ENCODE measurements around the gene PRSS48.
"Not testable (repeated sequence)": the region's sequence is repeated elsewhere in the genome, so short reads cannot be mapped to it uniquely, and the experiment has no call there.

PRSS48 gene

DNA sequence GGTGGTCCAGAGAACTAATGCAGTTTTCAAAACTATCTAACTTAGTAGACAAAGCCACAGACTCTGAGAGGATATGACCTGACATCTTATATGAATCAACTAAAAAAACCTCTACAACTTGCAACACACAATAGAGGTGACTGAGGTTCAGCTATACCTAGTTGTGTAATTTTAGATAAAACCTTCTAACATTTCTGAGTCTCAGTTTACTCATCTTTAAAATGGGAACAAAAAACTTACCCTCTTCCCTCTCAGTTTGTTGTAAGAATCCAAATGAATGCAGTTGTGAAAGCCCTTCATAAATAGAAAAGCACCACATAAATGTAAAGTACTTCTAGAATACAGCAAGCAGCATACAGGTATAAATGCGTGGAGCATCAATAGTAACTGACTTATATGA lies 42.5 kb downstream of the PRSS48 start:
- DNase-seq = no peak

DNA sequence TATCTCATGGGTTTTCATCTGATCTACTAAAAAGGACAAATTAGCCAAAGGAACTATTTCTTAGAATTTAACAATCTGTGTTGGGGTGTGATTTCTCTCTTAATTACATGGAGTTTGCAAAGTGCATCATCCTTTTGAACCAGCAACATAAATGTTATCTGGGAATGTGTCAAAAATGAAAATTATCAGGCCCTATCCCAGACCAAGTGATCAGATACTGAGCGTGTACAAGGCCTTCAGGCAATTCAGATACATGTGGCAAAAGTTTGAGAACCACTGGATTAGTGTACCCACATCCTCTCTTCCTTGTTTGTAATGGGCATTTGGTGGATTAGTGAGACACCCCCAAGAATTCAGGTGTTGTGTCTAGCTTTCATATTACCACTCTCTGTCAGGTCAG lies 44.6 kb downstream of the PRSS48 start:
- DNase-seq = no peak

DNA sequence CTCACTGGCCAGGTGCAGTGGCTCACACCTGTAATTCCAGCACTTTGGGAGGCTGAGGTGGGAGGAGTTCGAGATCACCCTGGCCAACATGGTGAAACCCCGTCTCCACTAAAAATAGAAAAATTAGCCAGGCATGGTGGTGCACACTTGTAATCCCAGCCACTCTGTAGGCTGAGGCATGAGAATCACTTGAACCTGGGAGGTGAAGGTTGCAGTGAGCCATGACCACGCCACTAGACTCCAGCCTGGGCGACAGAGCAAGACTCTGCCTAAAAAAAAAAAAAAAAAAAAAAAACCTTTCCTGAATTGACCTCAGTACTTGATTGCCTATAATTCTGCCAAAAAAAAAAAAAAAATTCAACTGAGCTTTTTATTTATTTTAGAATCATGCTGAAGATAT lies 45.2 kb downstream of the PRSS48 start:
- not testable (repeated sequence) for DNase-seq

DNA sequence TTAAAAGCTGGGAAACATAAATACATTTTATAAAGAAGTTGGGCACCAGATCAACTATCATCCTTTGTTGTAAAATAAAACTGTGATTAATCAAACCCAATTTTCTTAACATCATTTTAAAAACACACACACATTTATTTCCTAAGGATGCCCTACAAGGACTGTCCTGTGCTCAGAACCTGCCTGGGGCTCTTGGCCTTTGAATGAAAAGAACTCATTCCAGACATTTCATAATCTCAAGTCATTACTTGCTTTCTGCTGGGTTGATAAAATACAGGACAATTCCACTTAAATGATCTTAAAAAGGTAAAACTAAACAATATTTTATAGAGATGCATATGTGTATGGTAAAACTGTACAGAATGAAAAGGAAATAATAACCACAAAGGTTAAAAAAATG lies 45.6 kb downstream of the PRSS48 start:
- no peak for DNase-seq

DNA sequence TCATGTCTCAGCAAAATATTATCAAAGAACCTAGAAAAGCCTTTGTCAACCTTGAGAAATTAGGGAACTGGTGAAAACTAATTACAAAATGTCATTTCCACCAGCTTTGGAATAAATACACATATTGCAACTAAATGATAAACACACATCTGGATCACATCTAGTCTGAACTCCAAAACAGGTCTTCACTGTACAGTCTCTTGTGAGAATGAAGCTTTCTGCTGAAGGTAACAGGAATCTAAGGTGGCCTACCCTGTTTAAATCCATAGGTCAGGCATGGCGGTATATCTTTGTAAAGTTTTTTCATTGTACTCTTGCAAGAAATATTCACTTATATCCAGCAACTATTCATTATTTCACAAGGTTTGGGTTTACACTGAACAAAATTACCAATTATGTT lies 46.7 kb downstream of the PRSS48 start:
- DNase-seq = no peak

DNA sequence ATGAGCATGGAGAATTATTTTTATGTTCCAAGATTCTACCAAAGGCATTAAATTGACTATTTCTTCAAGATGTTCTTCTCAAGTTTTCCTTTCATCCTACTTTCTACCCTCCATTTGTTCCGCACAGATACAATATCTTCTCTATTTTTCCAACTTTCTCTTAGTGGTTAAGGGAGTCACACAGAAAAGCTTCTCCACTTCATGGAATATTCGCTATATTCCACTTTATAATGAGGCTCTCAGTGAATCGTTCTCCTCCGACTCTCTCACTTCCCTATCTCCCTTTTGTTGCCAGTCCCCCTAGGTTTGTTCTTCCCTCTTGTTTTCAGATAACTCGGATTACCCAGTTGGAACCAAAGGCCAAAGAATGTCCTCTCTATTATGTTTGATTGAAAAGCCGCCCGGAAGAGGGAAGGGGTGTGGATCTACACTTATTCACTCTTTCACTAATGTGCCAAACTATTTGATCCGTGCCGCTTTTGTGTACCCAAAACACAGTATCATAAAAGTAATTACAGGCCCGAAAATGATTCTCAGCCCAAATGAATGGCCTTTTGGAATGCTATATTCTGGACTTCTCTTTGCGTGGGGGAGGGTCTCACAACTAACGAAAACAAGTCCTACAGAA lies 47.3 kb downstream of the PRSS48 start:
- DNase-seq = peak; percentile 49

DNA sequence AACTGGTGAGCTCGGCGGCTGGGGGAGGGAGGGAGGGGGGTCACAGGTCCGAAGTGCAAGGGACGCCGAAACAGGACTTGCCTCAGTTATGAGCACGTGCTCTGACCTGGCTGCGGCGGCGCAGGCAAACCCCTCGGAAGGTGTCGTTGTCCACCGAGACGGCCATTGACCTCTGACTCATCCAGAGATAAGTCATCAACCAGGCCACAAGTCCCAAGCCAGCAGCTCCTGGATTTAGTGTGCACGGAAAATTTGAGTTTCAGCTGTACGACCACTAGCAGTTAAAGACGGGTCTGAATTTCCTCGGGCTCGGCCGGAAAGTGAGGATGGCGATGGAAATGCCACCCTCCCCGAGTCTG lies 47.8 kb downstream of the PRSS48 start:
- peak; percentile 54 for DNase-seq

DNA sequence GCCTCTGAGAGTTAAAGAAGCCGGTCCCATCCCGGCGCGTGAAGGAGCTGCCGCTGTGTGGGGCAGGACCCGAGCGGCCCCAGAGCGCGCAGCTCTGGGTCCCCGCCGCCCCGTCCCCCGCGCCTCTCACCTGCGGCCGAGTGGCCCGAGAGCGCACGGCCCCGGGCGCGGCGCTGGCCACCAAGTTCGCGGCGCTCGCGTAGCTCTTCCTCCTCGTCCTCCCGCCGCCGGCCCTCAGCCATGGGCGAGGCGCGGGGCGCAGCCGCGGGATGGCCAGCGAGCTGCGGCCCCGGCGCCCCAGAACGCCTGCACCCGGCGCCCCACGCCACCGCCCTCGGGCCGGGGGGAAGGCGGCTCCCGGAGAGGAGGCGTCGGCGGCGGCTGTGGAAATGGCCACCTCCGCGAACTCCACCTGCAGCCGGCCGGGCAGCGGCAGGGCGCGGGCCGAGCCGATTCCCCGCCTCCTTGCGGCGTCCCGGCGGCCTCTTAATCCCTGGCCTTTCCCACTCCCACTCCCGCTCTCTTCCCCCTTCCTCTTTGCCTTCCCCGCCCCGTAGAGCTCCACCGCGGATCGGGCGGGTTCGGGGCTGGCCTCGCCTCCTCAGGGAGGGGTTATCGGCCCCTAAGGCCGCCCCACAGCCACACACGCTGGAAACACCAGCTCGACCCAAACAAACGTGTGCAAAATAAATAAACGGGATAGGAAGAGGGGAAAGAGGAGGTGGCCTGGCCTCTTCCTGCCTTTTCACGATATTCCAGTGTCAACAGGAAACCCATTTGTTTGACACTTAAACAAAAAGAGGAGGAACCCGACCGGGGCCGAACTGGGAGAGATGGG lies 48.4 kb downstream of the PRSS48 start, which contains the start of gene SH3D19:
TSS of gene SH3D19 (minus strand) at position 495 of the 838 bp plus-strand sequence. CDS start at position 242, 253 bp downstream.
- peak; percentile 84 for DNase-seq

DNA sequence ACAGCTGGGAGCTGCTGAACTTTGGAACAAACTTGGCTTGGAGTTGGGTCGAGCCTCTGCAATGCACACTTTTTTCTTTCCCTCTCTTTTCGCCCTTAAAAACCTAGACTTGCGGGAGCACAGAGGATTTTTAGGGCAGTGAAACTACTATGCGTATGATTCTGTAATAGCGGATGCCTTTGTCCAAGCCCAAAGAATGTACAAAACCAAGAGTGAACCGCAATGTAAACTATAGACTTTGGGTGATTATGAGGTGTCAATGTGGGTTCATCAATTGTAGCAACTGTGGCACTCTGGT lies 48.9 kb downstream of the PRSS48 start:
- no peak for DNase-seq

DNA sequence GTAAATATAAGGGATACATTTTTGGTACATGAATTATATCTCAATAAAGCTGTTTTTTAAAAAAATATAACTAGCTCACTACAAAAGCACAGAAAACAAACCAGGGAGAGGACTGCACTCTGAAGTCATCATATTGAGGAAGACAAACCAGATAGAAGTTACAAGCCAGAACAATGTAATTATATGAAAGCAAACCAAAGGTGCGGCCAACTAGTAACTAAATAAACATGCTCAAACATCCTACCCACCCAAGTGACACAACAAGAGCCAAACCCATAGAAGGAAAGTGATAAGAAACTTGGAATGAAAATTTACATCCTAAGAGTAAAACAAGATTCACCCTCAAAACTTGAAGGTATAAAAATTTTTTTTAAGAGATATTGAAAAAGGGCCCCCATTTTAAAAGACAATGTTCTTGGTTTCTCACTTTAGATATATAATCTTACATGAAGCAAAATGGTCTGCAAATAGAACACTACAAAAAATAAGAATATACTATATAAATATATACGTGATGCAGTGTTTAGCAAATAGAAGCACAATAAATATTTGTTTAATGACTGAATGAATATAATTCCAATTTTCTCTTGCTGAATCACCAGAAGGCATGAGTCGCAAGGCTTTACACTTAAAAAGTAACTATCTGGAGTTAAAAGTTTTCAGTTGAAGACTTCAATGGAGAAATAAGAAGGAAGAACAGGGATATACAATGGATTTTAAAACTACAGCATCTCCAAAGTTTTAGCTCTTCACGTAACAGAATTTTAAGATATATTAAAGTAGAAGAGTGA lies 52.5 kb downstream of the PRSS48 start:
- DNase-seq = no peak

DNA sequence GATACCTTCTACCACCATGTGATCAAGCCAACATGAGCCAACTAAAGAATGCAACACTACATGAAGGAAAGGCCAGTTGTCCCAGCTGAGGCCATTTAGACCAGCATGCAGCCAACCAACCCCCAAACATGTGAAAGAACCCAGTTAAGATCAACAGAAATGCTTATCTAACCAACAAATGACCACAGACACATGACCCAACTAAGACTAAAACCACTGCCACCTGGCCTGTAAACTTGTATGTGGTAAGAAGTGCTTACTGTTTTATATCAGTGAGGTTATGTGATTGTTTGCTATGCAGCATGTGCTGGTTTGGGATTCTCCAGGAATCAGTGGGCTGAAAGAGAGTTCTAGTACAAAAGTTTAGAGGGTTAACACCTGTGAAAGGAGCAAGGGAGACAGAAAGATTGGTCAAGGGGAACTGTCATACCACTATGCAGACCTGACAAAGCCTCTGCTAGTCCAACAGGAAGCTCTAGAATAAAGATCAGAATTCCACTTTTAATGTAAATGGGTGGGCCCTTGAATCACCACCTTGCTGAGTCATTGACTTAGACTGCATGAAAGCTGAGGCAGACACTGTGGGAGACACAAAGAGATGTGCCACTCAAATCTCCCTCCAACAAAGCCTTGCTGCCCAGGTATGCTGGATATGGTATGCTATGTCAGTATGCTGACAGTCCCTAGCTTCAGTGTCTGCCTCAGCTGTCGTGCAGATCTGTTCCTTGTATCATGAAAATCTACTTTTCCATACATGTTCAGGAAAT lies 54.5 kb downstream of the PRSS48 start:
- DNase-seq = no peak

DNA sequence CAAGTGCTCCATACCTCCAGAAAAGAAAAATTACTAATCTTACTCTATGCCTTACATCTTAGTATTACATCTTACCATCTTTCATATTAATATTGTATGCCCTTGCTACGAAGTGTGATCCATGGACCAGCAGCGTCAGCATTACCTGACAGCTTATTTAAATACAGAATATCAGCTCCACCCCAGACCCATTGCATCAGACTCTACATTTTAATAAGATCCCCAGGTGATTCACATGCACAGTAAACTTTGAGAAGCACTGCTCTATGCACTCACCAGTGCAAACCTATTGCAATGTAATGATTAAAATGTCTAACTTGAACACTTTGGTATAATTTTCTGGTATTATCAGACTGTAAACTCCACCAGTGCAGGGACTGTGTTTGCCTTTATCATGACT lies 62.5 kb downstream of the PRSS48 start:
- no peak for DNase-seq

DNA sequence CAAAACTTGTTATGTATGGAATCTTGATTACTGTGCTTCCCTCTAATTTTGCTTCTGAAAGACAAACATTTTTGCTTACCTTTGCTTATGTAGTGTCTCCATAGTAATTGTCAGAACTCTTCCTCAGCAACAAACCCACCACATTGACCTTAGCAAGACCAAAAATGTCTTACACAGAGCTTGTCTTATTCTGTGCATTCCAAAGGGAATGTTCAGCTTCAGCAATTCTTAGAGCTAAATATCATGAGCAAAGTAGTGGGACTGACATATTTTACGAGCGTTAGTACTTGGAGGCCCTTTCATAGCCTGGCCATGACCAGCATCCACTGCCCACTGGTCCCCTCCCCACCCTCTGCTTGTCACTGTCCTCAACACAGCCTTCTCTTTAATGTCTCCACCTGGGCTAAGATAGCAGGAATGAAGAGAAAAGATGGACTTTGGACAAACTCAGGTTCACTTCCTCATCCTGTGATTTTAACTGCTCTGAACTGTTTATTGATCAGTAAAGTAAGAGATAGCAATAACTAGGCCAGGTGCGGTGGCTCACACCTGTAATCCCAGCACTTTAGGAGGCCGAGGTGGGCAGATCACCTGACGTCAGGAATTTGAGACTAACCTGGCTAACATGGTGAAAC lies 63.9 kb downstream of the PRSS48 start:
- DNase-seq = no peak

Measured in NCI-H82 (cell line).